ENCODE data around the gene BRICD5.
"Not testable (repeated sequence)": the region's sequence is repeated elsewhere in the genome, so short reads cannot be mapped to it uniquely, and the experiment has no call there.

The BRICD5 gene

DNA sequence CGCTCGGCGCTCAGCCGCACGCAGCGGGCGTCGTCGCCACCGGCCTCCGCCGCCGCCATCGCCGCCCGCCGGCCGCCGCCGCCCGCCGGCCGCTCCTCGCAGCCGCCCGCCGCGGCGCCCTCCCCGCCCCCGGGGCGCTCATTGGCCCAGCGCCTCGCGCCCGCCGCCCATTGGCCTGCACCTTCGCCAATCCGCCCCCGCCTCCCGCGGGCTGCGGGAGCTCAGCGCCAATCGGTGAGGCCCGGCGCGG is 4.0 kb upstream of the BRICD5 start, which contains the start of gene PGP:
TSS of gene PGP (minus strand) at position 122 of the 250 bp plus-strand sequence. CDS start at position 59, 63 bp downstream.
- no peak for DNase-seq

- DNase-seq, result peak in 1 of 2 experiments; percentile 47
Observed at GRCh38 chr16:2213817-2214718, 3.4 kb upstream of the BRICD5 start.

GRCh38 chr16:2212362-2213324 is 2.0 kb upstream of the BRICD5 start:
- DNase-seq, result no peak

GRCh38 chr16:2211923-2212347 is 1.3 kb upstream of the BRICD5 start:
- DNase-seq, result no peak

DNA sequence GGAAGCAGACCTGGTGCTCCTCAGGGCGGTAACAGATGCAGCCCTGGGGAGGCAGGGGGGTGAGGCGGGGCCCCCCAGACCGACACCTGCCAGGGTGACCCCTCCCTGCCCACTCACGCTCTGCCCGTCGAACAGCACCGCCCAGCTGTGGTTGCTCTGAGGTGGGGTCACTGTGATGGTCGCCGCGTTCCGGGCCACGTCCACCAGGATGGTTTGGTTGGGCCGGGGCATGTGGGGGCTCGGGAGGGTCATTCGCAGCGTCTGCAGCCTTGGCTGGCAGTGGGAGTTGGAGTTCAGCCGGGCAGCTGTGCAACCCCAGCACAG is 692 bp downstream of the BRICD5 start:
- DNase-seq, result no peak

GRCh38 chr16:2209258-2210008 is 1.2 kb downstream of the BRICD5 start:
- DNase-seq, result no peak

DNA sequence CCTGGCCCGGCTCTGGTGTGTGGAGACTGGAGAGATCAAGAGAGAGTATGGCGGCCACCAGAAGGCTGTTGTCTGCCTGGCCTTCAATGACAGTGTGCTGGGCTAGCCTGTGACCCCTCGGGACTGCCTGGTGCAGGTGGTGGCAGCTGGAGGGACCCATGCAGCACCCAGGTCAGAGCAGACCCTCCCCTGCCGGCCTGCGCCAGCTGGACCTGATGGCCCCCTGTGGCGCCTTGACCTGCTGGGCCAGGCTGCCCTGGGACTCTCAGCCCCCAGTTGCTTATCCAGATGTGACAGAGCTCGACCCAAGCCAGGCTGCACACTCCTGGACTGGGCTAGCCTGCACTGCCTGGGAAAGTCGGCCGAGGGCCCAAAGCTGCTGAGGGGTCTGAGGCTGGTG is 1.9 kb downstream of the BRICD5 start:
- no peak for DNase-seq

- DNase-seq, result no peak
Observed at GRCh38 chr16:2208308-2208707, 2.4 kb downstream of the BRICD5 start.

GRCh38 chr16:2207872-2208271 is 2.8 kb downstream of the BRICD5 start:
- DNase-seq, result no peak

DNA sequence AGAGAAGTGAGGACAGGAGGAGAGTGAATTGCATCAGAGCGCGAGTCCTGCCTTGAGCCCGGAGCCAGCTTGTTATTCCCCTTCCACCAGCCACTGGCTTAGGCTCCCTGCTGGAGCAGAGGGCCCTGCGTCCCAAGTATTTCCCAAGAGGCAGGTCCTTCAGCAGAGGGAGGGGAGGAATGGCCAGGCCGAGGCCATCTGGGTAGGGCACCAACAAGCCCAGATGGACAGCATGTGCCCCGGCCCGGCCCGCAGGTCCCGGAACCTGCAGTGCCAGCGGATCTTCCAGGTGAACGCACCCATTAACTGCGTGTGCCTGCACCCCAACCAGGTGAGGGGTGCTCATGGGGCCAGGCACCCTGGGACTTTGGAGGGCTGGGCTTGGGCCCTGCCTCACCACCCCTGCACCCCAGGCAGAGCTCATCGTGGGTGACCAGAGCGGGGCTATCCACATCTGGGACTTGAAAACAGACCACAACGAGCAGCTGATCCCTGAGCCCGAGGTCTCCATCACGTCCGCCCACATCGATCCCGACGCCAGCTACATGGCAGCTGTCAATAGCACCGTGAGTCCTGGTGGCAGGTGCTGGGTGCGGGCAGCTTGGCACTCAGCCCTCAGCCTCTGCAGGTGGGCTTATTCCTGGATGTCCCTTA is 3.8 kb downstream of the BRICD5 start:
- DNase-seq, result no peak

GRCh38 chr16:2206420-2206779 is 4.3 kb downstream of the BRICD5 start:
- DNase-seq, result no peak

- no peak for DNase-seq
Observed at GRCh38 chr16:2205967-2206313, 4.7 kb downstream of the BRICD5 start.

- peak; percentile 92 to 93 for DNase-seq
Observed at GRCh38 chr16:2205104-2205966, 5.3 kb downstream of the BRICD5 start, which contains the start of gene MLST8. TSS of gene MLST8 (plus strand) at chr16:2205454. CDS start at chr16:2206086, 632 bp downstream.

GRCh38 chr16:2204416-2205103 is 6.1 kb downstream of the BRICD5 start:
- peak in 1 of 2 experiments; percentile 34 for DNase-seq

- DNase-seq, result not testable (repeated sequence)
Observed at GRCh38 chr16:2203119-2203688, 7.5 kb downstream of the BRICD5 start.

- DNase-seq, result no peak
Observed at GRCh38 chr16:2200313-2200712, 10.3 kb downstream of the BRICD5 start.

- DNase-seq, result no peak
Observed at GRCh38 chr16:2199621-2200139, 11.0 kb downstream of the BRICD5 start.

- no peak for DNase-seq
Observed at GRCh38 chr16:2199095-2199494, 11.6 kb downstream of the BRICD5 start.

GRCh38 chr16:2198283-2198682 is 12.4 kb downstream of the BRICD5 start:
- DNase-seq, result no peak

GRCh38 chr16:2197765-2198164 is 12.9 kb downstream of the BRICD5 start:
- no peak for DNase-seq

All from activated T-cell treated with anti-CD3 and anti-CD28 coated beads, Interleukin-2, amount 50 U/mL, for 48 hours (primary cell).